WTC11 (cell line): ENCODE data around the gene SGCA.

Experiments
- AR ChIP-seq: fragments of 250-450 bp; sonication (Bioruptor Pico); IDR thresholded peaks from 2 replicates; pipeline ENCODE4 v1.9.0; 2021; ENCODE audit warnings: mild to moderate bottlenecking
- ELF4 ChIP-seq: sonication (generic); formaldehyde crosslinking; IDR thresholded peaks from 2 replicates; pipeline ENCODE4 v1.8.1; 2022; ENCODE audit warnings: low read depth, mild to moderate bottlenecking, moderate library complexity, missing genetic modification reagents
- ESRRA ChIP-seq: sonication (generic); formaldehyde crosslinking; IDR thresholded peaks from 2 replicates; pipeline ENCODE4 v1.8.1; 2022; ENCODE audit warnings: mild to moderate bottlenecking, missing genetic modification reagents, borderline replicate concordance
- PREB ChIP-seq: sonication (generic); formaldehyde crosslinking; IDR thresholded peaks from 2 replicates; pipeline ENCODE4 v1.8.1; 2022; ENCODE audit warnings: mild to moderate bottlenecking, missing genetic modification reagents, moderate library complexity, borderline replicate concordance
- SP1 ChIP-seq: sonication (generic); formaldehyde crosslinking; conservative IDR thresholded peaks from 2 replicates; pipeline ENCODE4 v1.8.1; 2022; ENCODE audit warnings: missing genetic modification reagents
- ZNF219 ChIP-seq: sonication (generic); formaldehyde crosslinking; IDR thresholded peaks from 2 replicates; pipeline ENCODE4 v1.8.0; 2023; ENCODE audit warnings: missing genetic modification reagents, mild to moderate bottlenecking, borderline replicate concordance
- ZNF281 ChIP-seq: sonication (generic); formaldehyde crosslinking; IDR thresholded peaks from 2 replicates; pipeline ENCODE4 v1.8.0; 2023; ENCODE audit warnings: mild to moderate bottlenecking, missing genetic modification reagents
- TF ChIP-seq, protein P1 (sequence below): sonication (generic); formaldehyde crosslinking; IDR thresholded peaks from 2 replicates; pipeline ENCODE4 v1.8.0; 2022; ENCODE audit warnings: mild to moderate bottlenecking, missing genetic modification reagents
- TF ChIP-seq, protein P2 (sequence below): sonication (generic); formaldehyde crosslinking; conservative IDR thresholded peaks from 2 replicates; pipeline ENCODE4 v1.8.1; 2022; ENCODE audit warnings: mild to moderate bottlenecking, missing genetic modification reagents
- TF ChIP-seq, protein P3 (sequence below): fragments of 200-600 bp; IDR thresholded peaks from 2 replicates; pipeline ENCODE4 v1.8.0; 2022; ENCODE audit warnings: antibody characterized with exemption

DNA sequence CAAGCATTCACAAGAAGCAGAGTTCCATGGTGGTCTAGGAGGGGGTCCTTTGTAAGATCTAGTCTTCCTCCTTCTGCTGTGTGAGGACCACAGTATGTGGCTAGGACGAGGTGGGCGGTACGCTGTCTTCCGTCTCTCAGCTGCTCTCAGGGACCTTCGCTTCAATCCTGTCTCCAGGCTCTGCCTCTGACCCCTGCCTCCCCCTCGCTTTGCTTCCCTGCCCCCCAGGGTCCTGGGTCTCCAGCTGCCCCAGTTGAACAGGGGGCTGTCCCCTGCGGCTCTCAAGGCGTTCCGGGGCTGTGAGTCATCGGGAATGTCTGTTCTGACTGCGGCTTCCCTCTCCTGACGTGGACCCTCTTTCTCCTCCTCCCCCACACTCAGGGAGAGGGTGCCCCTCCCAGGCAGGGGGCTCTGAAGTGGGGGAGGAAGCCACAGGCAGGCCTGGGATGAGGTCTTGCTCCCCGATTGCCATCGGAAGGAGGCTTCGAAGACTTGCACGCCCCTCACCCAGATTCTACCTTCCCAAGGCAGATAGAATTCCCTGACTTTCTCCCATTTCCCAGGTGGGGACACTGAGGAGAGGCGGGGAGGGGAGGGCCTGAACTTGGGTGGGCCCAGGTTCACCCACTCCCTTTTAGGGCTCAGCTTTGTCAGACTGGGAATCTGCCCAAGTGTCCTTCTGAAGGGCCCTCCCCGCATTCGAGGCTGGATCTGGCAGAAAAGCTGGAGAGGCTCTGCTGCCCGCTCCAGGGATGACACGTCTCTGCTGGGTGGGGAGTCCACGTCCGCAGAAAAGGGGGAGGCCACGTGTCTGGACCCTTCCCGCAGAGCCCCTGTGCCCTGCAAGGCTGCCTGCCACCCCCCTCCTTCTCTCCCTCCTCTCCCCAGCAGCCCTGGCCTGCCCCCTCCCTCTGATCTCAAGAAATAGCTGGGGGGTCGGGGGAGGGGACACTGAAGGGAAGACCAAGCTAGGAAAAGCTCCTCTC lies 44.7 kb downstream of the SGCA start:
- TF ChIP-seq, protein P1, sequence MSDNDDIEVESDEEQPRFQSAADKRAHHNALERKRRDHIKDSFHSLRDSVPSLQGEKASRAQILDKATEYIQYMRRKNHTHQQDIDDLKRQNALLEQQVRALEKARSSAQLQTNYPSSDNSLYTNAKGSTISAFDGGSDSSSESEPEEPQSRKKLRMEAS (CRISPR knock-in tag): peak; percentile 15; the same call in 1 of the 2 replicates
- TF ChIP-seq, protein P2, sequence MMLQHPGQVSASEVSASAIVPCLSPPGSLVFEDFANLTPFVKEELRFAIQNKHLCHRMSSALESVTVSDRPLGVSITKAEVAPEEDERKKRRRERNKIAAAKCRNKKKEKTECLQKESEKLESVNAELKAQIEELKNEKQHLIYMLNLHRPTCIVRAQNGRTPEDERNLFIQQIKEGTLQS (CRISPR knock-in tag): no peak
- TF ChIP-seq, protein P3, sequence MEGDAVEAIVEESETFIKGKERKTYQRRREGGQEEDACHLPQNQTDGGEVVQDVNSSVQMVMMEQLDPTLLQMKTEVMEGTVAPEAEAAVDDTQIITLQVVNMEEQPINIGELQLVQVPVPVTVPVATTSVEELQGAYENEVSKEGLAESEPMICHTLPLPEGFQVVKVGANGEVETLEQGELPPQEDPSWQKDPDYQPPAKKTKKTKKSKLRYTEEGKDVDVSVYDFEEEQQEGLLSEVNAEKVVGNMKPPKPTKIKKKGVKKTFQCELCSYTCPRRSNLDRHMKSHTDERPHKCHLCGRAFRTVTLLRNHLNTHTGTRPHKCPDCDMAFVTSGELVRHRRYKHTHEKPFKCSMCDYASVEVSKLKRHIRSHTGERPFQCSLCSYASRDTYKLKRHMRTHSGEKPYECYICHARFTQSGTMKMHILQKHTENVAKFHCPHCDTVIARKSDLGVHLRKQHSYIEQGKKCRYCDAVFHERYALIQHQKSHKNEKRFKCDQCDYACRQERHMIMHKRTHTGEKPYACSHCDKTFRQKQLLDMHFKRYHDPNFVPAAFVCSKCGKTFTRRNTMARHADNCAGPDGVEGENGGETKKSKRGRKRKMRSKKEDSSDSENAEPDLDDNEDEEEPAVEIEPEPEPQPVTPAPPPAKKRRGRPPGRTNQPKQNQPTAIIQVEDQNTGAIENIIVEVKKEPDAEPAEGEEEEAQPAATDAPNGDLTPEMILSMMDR: no peak
- TF ChIP-seq ZNF281 (CRISPR knock-in tag) (no peak), ELF4 (CRISPR knock-in tag) (no peak), ZNF219 (CRISPR knock-in tag) (no peak), AR (CRISPR knock-in tag) (no peak), SP1 (CRISPR knock-in tag) (0 out of 2 replicates have a peak, but pooled peaks have one; percentile 35), PREB (CRISPR knock-in tag) (no peak), ESRRA (no peak)
